LNCAP (cell line): ENCODE results near the gene FABP1.

Experiments
- CTCF ChIP-seq: fragments of 450-650 bp; IDR thresholded peaks from 2 replicates; pipeline ENCODE4 v1.5.1; 2017; ENCODE audit warnings: mild to moderate bottlenecking

The FABP1 gene

GRCh38 chr2:88147145-88147544 is 19.3 kb upstream of the FABP1 start:
- no peak for TF ChIP-seq CTCF

GRCh38 chr2:88146590-88146989 is 18.7 kb upstream of the FABP1 start:
- TF ChIP-seq CTCF = no peak

GRCh38 chr2:88144914-88145497 is 17.1 kb upstream of the FABP1 start:
- no peak for TF ChIP-seq CTCF

- no peak for TF ChIP-seq CTCF
Observed at GRCh38 chr2:88144271-88144670, 16.4 kb upstream of the FABP1 start.

- no peak for TF ChIP-seq CTCF
Observed at GRCh38 chr2:88141952-88142351, 14.1 kb upstream of the FABP1 start.

- TF ChIP-seq CTCF = no peak
Observed at GRCh38 chr2:88139804-88140203, 11.9 kb upstream of the FABP1 start.

- TF ChIP-seq CTCF = no peak
Observed at GRCh38 chr2:88139203-88139702, 11.4 kb upstream of the FABP1 start.

GRCh38 chr2:88137833-88138232 is 10.0 kb upstream of the FABP1 start:
- TF ChIP-seq CTCF = no peak
